ENCODE data around the gene IGSF21.

DNA sequence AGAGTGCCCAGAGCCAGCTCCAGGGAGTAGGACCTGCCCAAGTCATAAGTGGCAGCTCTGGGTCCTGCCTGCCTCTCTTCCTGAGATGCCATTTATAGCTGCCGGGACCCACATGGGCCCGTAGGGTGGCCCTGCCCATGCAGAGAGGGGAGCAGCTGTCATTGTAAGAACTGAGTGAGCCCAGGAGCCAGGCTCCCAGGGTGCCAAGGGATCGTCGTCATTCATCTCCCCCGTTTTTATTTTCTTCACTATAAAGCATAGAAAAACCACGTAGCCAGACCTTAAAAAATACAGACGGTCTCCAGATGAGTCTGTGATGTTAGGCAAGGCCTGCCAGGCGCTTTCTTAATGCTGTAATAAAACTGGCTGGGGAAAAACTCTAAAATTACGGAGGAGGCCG, 90.7 kb downstream of the IGSF21 start:
- TF ChIP-seq, protein P1, sequence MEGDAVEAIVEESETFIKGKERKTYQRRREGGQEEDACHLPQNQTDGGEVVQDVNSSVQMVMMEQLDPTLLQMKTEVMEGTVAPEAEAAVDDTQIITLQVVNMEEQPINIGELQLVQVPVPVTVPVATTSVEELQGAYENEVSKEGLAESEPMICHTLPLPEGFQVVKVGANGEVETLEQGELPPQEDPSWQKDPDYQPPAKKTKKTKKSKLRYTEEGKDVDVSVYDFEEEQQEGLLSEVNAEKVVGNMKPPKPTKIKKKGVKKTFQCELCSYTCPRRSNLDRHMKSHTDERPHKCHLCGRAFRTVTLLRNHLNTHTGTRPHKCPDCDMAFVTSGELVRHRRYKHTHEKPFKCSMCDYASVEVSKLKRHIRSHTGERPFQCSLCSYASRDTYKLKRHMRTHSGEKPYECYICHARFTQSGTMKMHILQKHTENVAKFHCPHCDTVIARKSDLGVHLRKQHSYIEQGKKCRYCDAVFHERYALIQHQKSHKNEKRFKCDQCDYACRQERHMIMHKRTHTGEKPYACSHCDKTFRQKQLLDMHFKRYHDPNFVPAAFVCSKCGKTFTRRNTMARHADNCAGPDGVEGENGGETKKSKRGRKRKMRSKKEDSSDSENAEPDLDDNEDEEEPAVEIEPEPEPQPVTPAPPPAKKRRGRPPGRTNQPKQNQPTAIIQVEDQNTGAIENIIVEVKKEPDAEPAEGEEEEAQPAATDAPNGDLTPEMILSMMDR (IDR thresholded peaks at IDR 0.05; ENCODE audit: low read length): no peak
- TF ChIP-seq EZH2 (optimal IDR thresholded peaks at IDR 0.05; ENCODE audit: low read depth, low read length): no peak
- TF ChIP-seq EZH2phosphoT487 (IDR thresholded peaks at IDR 0.05; ENCODE audit: low read length): no peak
